ENCODE measurements around the gene PCSK5.

- TF ChIP-seq POLR2A (IDR thresholded peaks at IDR 0.05; ENCODE audit: low read length) (no peak), GATA1 (IDR thresholded peaks at IDR 0.05; ENCODE audit: low read depth, low read length) (no peak)
Measured at GRCh38 chr9:75907923-75908322, 17.4 kb downstream of the PCSK5 start.
